HepG2 (cell line): ENCODE measurements around the gene E2F1. TPM values are rescaled to one million over a fixed set of nuclear protein-coding genes. Genes with fewer than 3 reads are reported as not detected.

Experiments
- BCL6 ChIP-seq: IDR thresholded peaks from 2 replicates; pipeline ENCODE4 v1.6.1; 2016; ENCODE audit warnings: missing genetic modification reagents, missing compliant biosample characterization
- CBFB ChIP-seq: sonication (generic); formaldehyde crosslinking; IDR thresholded peaks from 2 replicates; pipeline ENCODE4 v1.4.0; 2020; ENCODE audit warnings: missing genetic modification reagents
- CEBPG ChIP-seq: IDR thresholded peaks from 2 replicates; pipeline ENCODE4 v1.6.1; 2016
- CEBPZ ChIP-seq: IDR thresholded peaks from 2 replicates; pipeline ENCODE4 v1.6.1; 2012; ENCODE audit warnings: low read length, improper control_type of control experiment
- FOXP4 ChIP-seq: sonication (generic); formaldehyde crosslinking; IDR thresholded peaks from 2 replicates; pipeline ENCODE4 v1.4.0; 2020; ENCODE audit warnings: missing genetic modification reagents
- HOXD1 ChIP-seq: sonication (generic); formaldehyde crosslinking; IDR thresholded peaks from 2 replicates; pipeline ENCODE4 v1.5.0; 2020; ENCODE audit warnings: missing genetic modification reagents
- IKZF5 ChIP-seq: IDR thresholded peaks from 2 replicates; pipeline ENCODE4 v1.6.1; 2018; ENCODE audit warnings: missing genetic modification reagents, mild to moderate bottlenecking, missing compliant biosample characterization
- MNT ChIP-seq: fragments of 450-650 bp; IDR thresholded peaks from 2 replicates; pipeline ENCODE4 v1.6.1; 2016
- PRPF4 ChIP-seq: fragments of 200-400 bp; formaldehyde crosslinking; IDR thresholded peaks from 2 replicates; pipeline ENCODE4 v1.6.1; 2016; ENCODE audit warnings: low read length, low read depth; ENCODE audit not compliant: poor library complexity, severe bottlenecking
- SMAD3 ChIP-seq: sonication (generic); formaldehyde crosslinking; IDR thresholded peaks from 2 replicates; pipeline ENCODE4 v1.4.0; 2020; ENCODE audit warnings: missing genetic modification reagents
- STAT5B ChIP-seq: sonication (generic); formaldehyde crosslinking; IDR thresholded peaks from 2 replicates; pipeline ENCODE4 v1.4.0; 2020; ENCODE audit warnings: missing genetic modification reagents
- ZC3H13 ChIP-seq: sonication (generic); formaldehyde crosslinking; IDR thresholded peaks from 2 replicates; pipeline ENCODE4 v1.8.1; 2023; ENCODE audit warnings: mild to moderate bottlenecking, missing genetic modification reagents, moderate library complexity
- ZEB1 ChIP-seq: IDR thresholded peaks from 2 replicates; pipeline ENCODE4 v1.6.1; 2012; ENCODE audit warnings: mild to moderate bottlenecking, low read depth, inconsistent platforms; ENCODE audit not compliant: insufficient replicate concordance
- ZFP90 ChIP-seq: sonication (generic); formaldehyde crosslinking; IDR thresholded peaks from 2 replicates; pipeline ENCODE4 v1.8.0; 2022; ENCODE audit warnings: missing genetic modification reagents, mild to moderate bottlenecking, inconsistent platforms, borderline replicate concordance
- ZMYM4 ChIP-seq: sonication (generic); formaldehyde crosslinking; IDR thresholded peaks from 2 replicates; pipeline ENCODE4 v1.8.1; 2023; ENCODE audit warnings: mild to moderate bottlenecking, missing genetic modification reagents
- ZNF234 ChIP-seq: sonication (generic); formaldehyde crosslinking; conservative IDR thresholded peaks from 2 replicates; pipeline ENCODE4 v1.5.1; 2020; ENCODE audit warnings: mild to moderate bottlenecking, missing genetic modification reagents
- ZNF329 ChIP-seq: sonication (generic); formaldehyde crosslinking; IDR thresholded peaks from 2 replicates; pipeline ENCODE4 v1.9.0; 2021; ENCODE audit warnings: low read depth, mild to moderate bottlenecking, missing genetic modification reagents
- ZNF460 ChIP-seq: sonication (generic); formaldehyde crosslinking; IDR thresholded peaks from 2 replicates; pipeline ENCODE4 v1.5.1; 2020; ENCODE audit warnings: missing genetic modification reagents, mild to moderate bottlenecking, borderline replicate concordance
- ZNF556 ChIP-seq: sonication (generic); formaldehyde crosslinking; IDR thresholded peaks from 2 replicates; pipeline ENCODE4 v1.4.0; 2020; ENCODE audit warnings: mild to moderate bottlenecking, missing genetic modification reagents, borderline replicate concordance
- ZNF615 ChIP-seq: sonication (generic); formaldehyde crosslinking; IDR thresholded peaks from 2 replicates; pipeline ENCODE4 v1.5.0; 2020; ENCODE audit warnings: mild to moderate bottlenecking, missing genetic modification reagents, borderline replicate concordance
- ZNF629 ChIP-seq: sonication (generic); formaldehyde crosslinking; conservative IDR thresholded peaks from 2 replicates; pipeline ENCODE4 v1.5.0; 2020; ENCODE audit warnings: missing genetic modification reagents
- ZSCAN20 ChIP-seq: sonication (generic); formaldehyde crosslinking; IDR thresholded peaks from 2 replicates; pipeline ENCODE4 v1.4.0; 2020; ENCODE audit warnings: missing genetic modification reagents, mild to moderate bottlenecking, borderline replicate concordance
- ZSCAN22 ChIP-seq: sonication (generic); formaldehyde crosslinking; IDR thresholded peaks from 2 replicates; pipeline ENCODE4 v1.4.0; 2020; ENCODE audit warnings: mild to moderate bottlenecking, missing genetic modification reagents
- polyA plus RNA-seq, 8 experiments: library from polyadenylated mRNA; depleted of rRNA in 3 of 8; stranded (reverse) in 7 of 8; unstranded in 1 of 8; fragments of >200 nt; fragmentation: Illumina TruSeq in 4 of 8; extraction: Trizol in 4 of 8; gene quantifications; 2 replicates each; pipeline versions ENCODE4 v1.2.1 to v1.2.3, GENCODE V29; 2011 to 2016; ENCODE audit warnings: low read depth in 4 of 8, missing spikeins in 1 of 8, mixed read lengths in 1 of 8; ENCODE audit not compliant: insufficient read depth in 1 of 8
- total RNA-seq, 5 experiments: library from RNA; depleted of rRNA; stranded (reverse); fragments of >200 nt; fragmentation: Illumina TruSeq; extraction: Trizol; gene quantifications; 2 replicates each; pipeline ENCODE4 v1.2.3, GENCODE V29; 2016; ENCODE audit warnings: low read depth in 1 of 5

Gene E2F1
- total and polyA plus RNA-seq, 2 of the 13 experiments (the other 11 are each of a cell fraction or from before 2014, with no cell fraction given): 25.5 to 39.4 TPM

- TF ChIP-seq FOXP4 (peak; percentile 72), CEBPG (peak; percentile 89), SMAD3 (CRISPR knock-in tag) (peak; percentile 61; the same call in 1 of the 2 replicates), ZC3H13 (CRISPR knock-in tag) (no peak), ZSCAN22 (no peak), ZNF460 (peak; percentile 93; the same call in 1 of the 2 replicates), HOXD1 (CRISPR knock-in tag) (no peak), ZNF629 (peak; percentile 15), CBFB (CRISPR knock-in tag) (no peak), ZNF329 (no peak), CEBPZ (no peak), ZNF234 (0 out of 2 replicates have a peak, but pooled peaks have one; percentile 28), ZFP90 (CRISPR knock-in tag) (peak; percentile 78; the same call in 1 of the 2 replicates), BCL6 (CRISPR knock-in tag) (peak; percentile 86), IKZF5 (CRISPR knock-in tag) (peak; percentile 57), ZEB1 (no peak), ZNF615 (CRISPR knock-in tag) (peak; percentile 84; the same call in 1 of the 2 replicates), ZNF556 (CRISPR knock-in tag) (peak; percentile 41; the same call in 1 of the 2 replicates), ZMYM4 (CRISPR knock-in tag) (peak; percentile 58), PRPF4 (no peak), STAT5B (no peak), ZSCAN20 (CRISPR knock-in tag) (no peak), MNT (no peak)
Observed at GRCh38 chr20:33724439-33725094, 38.4 kb upstream of the E2F1 start (continued).
